ENCODE results near the gene PTCRA.
"Not testable (repeated sequence)": the region's sequence is repeated elsewhere in the genome, so short reads cannot be mapped to it uniquely, and the experiment has no call there.

PTCRA gene

DNA sequence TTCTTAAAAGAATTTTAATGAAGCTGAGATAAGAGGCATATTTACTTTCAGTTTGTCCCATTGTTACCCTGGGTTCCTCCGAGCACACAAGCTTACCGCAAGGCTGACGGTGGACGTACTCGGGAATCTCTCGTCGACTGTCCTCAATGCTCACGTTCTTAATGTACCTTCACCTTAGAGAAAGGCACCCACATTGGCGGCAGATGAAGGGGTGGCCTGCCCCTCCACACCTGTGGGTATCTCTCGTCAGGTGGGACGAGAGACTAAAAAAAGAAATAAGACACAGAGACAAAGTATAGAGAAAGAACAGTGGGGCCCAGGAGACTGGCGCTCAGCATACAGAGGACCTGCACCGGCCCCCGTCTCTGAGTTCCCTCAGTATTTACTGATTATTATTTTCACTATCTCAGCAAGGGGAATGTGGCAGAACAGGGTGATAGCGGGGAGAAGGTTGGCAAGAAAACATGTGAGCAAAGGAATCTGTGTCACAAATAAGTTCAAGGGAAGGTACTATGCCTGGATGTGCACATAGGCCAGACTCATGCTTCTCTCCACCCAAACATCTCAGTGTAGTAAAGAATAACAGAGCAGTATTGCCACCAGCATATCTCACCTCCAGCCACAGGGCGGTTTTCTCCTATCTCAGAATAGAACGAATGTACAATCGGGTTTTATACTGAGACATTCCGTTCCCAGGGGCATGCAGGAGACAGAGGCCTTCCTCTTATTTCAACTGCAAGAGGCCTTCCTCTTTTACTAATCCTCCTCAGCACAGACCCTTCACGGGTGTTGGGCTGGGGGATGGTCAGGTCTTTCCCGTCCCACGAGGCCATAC is 13.2 kb upstream of the PTCRA start:
- not testable (repeated sequence) for DNase-seq (ENCODE audit: low spot score)

DNA sequence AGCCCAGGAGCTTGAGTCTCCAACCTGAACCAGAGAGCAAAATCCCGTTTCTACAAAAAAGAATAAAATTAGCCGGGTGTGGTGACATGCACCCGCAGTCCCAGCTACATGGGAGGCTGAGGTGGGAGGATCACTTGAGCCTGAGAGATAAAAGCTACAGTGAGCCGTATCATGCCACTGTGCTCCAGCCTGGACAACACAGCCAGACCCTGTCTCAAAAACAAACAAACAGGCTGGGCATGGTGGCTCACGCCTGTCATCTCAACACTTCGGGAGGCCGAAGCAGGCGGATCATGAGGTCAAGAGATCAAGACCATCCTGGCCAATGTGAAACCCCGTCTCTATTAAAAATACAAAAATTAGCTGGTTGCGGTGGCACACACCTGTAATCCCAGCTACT is 11.4 kb upstream of the PTCRA start:
- DNase-seq (ENCODE audit: low spot score) = no peak

DNA sequence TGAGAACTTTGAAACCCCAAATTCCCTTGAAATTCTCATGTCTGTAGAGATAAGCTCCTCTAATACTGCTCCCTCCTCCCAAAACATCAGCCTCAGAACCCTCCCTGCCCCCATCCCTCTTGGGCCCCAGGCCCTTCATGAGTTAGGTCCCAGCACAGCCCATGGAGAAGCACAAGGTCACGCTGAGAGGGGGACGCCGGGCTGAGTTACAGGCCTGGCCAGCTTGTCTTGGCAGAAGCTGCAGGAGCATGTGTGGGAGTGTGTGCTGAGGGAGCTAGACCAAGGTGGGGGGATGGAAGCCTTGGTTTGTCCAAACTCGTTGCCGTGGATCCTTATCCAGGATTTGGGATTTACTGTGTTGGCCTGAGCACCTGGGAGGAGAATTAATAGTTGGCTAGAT is 8.5 kb upstream of the PTCRA start:
- DNase-seq (ENCODE audit: low spot score) = no peak

DNA sequence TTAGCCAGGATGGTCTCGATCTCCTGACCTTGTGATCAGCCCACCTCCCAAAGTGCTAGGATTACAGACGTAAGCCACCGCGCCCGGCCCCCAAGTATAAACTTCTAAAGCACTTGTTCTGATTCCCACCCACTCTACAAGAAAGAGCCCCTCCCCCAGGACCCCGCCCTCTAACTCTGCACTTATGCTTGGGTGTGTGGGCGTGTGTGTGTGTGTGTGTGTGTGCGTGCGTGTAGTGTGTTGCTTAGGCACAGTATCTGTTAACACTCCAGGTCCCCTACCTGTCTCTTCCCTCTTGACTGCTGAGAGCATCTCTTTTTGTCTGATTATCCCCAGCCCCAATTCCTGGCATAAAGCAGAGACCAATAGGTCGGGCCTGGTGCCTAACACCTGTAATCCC is 6.0 kb upstream of the PTCRA start:
- no peak for DNase-seq (ENCODE audit: low spot score)

DNA sequence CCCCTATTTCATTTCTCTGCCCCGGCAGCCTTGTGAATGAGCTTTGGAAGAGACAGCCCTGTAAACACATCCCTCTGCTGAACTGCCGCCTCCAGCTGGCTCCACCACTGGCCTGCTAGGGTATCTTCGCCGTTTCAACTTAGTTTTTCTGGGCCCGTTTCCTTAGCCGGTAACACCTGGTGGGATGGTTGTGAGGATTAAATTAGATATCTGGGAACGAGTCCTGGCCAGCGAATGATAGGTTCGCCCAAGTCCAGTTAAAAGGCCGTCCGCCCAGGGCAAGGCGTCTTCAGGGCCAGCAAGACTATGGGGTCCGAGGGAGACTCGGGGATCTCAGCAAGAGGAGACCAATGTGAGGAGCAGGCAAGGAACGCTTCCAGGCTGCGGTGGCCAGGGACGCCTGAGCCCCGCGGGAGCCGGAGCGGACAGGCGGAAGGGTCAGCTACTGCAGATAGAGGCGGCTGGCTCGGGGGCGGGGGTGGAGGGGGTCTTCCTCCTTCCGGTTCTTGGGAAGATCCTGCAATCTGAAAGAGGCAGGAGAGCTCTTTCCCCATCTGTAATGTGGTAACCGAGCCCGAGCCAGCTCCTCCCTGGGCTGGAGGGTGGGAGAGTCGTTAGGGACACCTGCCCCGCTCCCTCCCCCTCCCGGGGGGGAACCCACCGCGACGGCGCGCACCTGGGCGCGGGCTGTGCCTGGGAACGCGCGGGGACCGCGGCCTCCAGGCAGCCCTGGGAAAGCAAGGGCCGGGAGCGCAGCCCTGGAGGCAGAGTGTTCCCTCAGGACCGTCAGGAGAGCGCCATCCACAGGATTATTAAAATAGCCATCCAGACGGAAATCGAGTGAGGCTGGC is 4.5 kb upstream of the PTCRA start:
- DNase-seq (ENCODE audit: low spot score) = peak; percentile 74

DNA sequence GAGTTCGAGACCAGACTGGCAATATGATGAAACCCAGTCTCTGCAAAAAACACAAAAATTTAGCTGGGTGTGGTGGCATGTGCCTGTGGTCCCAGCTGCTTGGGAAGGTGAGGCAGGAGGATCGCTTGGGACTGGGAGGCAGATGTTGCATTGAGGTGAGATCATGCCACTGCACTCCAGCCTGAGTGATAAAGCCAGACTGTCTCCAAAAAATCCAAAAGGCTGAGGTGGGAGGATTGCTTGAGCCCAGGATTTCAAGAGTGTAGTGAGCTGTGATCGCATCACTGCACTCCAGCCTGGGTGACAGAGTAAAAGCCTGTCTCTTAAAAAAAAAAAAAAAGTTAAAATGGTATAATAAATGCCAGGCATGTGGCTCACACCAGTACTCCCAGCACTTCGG is 1.3 kb upstream of the PTCRA start:
- no peak for DNase-seq (ENCODE audit: low spot score)

DNA sequence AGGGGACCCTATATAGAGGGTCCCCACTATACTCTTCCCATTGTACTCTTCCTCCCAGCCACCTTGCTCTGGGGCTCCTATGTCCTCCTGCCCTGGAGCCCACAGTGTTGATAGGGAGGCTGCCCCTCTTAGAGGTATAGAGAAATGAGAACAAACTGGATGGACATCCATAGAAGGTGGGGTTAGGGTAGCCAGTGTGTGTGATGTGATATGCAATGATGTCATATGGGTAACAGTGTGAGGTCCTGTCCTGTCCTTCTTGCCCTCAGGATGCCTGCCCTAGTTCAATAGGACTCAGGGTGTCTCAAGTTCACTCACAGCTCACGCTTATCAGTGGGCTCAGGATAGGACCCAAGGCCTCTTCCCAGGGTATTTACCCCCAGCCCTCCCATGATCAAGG is 435 bp downstream of the PTCRA start:
- DNase-seq (ENCODE audit: low spot score) = no peak

DNA sequence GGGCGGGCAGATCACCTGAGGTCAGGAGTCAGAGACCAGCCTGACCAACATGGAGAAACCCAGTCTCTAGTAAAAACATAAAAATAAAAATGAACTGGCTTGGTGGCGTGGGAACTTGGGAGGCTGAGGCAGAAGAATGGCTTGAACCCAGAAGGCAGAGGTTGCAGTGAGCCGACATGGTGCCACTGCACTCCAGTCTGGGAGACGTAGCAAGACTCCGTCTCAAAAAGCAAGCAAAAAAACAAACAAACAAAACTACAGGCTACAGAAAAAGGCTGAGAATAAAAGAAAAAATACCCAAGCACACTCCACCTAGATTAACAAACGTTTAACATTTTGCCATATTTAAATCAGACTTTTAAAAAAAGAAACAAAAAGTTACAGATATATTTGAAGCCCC is 5.9 kb downstream of the PTCRA start:
- DNase-seq (ENCODE audit: low spot score) = no peak

DNA sequence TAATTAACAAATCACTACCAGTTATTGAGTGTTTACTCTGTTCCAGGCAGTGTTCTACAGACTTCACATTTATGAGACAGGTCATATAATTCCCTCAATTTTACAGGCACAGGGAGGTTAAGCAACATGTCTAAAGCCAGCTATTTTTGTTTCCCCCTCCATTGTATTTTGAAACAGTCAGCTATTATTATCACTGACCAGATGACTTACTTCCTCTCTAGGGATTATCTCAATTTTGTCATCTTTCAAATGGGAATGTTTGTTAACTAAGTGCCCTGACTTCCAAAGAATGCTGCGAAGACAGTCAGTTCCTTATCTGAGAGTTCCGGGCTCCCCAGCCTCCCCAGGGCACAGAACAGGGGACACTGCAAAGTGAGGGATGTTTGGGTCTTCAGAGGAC is 7.8 kb downstream of the PTCRA start:
- DNase-seq (ENCODE audit: low spot score) = no peak

DNA sequence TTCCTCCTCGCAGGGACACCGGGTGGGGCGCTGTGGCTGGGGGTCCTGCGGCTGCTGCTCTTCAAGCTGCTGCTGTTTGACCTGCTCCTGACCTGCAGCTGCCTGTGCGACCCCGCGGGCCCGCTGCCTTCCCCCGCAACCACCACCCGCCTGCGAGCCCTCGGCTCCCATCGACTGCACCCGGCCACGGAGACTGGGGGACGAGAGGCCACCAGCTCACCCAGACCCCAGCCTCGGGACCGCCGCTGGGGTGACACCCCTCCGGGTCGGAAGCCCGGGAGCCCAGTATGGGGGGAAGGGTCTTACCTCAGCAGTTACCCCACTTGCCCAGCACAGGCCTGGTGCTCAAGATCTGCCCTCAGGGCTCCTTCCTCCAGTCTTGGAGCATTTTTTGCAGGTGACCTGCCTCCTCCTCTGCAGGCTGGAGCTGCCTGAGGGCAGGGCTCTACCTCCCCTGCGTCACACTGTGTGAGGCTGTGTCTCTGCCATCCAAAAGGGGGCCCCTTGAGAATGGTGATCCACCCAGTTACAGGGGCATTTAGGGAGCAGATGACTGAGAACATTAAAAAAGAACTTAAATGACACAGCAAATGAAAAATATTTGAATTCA is 9.5 kb downstream of the PTCRA start:
- peak; percentile 34 for DNase-seq (ENCODE audit: low spot score)

DNA sequence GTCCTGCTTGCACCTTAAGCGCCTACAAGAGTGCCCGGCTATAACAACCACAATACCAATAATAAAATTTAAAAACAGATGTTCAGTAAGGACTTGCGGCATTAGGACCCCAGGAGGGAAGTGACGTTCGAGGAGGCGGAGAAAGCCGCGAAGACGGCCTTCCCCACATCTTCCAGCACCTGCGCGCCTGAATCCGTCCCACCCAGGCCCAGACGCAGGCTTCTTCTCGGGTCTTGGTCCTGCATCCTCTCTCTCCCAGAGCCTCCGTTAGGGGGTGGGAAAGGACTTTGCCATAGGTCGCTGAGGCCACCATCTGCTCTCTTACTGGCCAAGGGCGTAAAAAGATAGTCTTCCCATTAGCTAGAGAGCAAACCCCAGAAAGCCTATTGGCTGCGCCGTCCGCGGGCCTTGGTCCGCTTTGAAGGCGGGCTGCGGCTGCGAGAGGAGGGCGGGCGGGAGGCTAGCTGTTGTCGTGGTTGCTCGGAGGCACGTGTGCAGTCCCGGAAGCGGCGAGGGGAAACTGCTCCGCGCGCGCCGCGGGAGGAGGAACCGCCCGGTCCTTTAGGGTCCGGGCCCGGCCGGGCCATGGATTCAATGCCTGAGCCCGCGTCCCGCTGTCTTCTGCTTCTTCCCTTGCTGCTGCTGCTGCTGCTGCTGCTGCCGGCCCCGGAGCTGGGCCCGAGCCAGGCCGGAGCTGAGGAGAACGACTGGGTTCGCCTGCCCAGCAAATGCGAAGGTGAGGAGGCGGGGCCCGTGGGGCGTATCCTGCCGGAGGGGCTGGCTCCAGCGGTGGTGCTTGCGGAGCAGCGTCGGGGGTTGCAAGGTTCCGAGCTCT is 13.3 kb downstream of the PTCRA start, which contains the start of gene CNPY3:
CNPY3 (plus strand) TSS at position 495 of the 835 bp plus-strand sequence; CDS start at position 586, 91 bp downstream.
- peak; percentile 91 for DNase-seq (ENCODE audit: low spot score)

DNA sequence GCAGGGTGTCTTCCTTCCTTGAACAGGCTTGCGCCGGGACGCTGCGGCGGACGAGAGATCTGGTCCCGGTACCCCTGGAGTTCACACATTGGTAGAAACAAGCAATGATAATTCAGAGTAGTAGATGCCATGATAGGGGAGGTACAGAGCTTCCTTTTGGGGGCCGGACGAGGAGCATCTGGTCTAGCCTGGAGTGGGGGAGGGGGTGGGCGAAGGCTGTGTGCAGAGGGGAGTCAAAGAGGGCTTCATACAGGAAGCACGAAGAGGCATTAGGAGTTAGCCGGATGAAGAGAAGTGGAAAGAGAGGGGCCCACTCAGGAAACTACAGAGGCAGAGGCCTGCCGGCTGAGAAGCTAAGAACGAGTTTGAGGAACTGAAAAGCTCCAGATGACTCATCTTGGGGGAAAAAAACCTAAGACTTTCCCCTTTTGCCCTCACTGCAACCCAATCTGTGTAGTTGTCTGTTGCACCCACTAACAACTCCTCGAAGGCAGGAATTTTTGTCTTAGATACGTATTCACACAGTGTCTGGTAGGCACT is 14.0 kb downstream of the PTCRA start:
- DNase-seq (ENCODE audit: low spot score) = no peak

DNA sequence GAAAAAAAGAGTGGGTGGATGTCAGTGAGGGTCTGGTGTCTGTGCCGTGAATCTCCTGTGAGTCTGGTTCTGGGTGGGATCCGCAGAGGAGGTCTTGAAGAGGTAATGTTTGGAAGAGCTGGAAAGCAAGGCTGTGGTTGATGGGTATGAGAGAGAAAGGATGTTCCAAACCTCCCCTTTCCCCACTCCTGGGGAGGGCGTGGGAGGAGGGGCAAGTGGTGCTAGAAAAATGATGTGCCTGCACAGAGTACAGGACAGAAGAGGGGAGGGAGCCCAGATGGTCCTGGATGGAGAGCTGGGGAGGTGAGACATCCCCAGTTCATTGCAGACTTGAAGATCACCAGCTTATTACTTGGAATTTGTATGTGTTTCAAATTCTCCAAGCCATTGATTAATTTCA is 16.6 kb downstream of the PTCRA start:
- no peak for DNase-seq (ENCODE audit: low spot score)

DNA sequence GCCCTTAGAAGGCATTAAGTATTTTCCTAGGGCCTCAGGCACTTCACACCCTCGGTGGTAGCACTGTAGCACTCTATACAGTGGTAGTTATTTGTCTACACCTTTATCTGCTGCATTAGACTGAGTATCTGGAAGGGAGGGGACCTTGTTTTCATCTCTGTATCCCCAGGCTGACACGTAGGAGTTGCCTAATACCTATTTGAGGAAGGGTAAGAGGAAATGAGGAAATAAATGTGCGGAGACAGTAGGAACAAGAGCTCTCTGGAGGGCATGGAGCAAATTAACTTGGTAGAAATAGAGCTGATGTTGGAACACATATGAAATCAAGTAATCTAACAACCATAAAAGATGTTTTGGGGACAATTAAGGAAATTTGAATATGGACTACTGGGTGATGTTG is 17.4 kb downstream of the PTCRA start:
- no peak for DNase-seq (ENCODE audit: low spot score)

DNA sequence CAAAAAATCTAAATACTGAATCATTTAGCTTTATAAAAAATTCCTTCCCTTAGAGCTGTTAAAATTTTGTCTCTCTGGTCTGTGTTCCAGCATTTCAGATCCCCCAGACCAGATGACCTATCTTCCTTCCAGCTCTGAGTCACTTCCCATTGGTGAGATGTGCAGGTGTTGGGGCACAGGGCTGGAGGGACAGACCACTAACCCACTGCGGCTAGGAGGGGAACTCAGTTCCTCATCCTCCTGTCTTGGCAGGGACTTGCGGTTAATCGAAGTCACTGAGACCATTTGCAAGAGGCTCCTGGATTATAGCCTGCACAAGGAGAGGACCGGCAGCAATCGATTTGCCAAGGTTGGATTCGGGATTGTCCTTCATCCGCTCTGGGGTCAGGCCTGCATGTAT is 19.5 kb downstream of the PTCRA start:
- DNase-seq (ENCODE audit: low spot score) = no peak

DNA sequence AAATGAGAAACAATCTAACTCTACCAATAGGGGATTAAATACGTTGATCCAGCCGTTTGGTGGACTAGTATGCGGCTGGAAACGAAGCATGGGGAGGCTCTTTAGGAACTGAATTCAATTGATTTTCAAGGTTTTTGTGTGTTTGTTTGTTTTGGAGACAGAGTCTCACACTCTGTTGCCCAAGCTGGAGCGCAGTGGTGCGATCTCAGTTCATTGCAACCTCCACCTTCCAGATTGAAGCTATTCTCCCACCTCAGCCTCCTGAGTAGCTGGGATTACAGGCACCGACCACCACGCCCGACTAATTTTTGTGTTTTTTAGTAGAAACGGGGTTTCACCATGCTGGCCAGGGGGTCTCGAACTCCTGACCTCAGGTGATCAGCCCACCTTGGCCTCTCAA is 20.5 kb downstream of the PTCRA start:
- no peak for DNase-seq (ENCODE audit: low spot score)

DNA sequence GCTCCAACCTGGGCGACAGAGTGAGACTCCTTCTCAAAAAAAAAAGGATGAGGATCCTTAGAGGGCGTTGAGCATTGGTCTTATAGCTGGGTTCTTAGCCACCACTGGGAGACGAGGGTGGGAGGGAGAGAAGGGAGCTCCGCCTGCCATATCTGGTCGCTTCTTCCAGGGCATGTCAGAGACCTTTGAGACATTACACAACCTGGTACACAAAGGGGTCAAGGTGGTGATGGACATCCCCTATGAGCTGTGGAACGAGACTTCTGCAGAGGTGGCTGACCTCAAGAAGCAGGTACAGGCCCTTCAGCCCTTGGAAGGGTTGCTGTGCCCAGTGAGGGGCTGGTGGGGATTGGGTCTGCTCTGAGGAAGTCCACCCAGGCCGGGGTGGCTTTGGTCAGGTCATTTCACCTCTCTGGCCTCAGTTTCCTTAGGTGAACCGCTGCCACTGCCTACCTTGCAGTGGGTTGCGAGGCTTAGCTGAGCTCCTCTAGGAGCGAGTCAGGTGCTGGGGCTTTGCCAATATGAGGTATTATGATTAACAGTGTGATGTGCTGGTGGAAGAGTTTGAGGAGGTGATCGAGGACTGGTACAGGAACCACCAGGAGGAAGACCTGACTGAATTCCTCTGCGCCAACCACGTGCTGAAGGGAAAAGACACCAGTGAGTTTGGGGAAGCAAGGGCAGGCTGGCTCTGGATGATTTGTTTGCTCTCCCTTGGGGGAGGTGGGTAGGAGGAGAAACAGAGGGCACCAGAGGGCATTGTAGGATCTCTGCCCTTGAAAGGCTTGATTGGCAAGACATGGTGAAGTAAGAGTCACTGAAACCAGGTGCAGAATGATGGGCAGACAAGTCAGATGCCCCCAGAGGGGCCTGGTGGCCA is 21.9 kb downstream of the PTCRA start:
- no peak for DNase-seq (ENCODE audit: low spot score)

DNA sequence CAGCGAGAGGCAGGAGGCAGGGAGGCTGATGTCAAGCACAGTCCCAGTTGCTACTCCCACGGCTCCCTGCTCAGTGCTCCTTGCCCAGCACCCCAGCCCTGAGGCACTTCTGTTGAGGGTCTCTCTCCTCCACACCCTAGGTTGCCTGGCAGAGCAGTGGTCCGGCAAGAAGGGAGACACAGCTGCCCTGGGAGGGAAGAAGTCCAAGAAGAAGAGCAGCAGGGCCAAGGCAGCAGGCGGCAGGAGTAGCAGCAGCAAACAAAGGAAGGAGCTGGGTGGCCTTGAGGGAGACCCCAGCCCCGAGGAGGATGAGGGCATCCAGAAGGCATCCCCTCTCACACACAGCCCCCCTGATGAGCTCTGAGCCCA is 22.6 kb downstream of the PTCRA start:
- no peak for DNase-seq (ENCODE audit: low spot score)

DNA sequence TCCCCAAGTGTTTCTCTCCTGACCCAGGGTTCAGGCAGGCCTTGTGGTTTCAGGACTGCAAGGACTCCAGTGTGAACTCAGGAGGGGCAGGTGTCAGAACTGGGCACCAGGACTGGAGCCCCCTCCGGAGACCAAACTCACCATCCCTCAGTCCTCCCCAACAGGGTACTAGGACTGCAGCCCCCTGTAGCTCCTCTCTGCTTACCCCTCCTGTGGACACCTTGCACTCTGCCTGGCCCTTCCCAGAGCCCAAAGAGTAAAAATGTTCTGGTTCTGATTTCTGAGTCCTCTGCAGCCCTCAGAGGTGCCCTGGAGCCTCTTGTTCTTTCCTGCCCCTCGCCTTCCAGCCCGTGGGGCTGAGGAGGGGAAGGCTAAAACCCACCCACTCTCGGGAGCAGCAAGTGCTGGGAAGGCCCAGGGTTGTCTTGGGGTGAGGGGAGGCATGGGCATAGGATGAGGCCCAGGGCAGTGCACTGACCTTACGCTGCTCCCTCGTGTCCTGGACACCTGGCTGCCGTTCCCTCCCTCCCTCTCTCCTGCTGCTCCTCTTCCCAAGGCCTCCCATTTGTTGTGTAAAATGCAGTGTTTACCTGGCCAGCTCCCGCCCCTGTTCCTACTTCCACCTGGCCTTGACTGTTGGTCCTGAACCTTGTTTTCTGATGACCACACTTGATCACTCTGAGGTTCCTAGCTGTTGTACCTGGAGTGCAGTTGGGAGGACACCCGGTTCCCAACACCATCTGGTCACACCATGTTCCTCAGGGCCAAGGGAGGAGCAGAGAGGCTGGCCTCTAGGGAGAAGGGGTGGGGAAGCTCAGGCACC is 23.3 kb downstream of the PTCRA start:
- no peak for DNase-seq (ENCODE audit: low spot score)

DNA sequence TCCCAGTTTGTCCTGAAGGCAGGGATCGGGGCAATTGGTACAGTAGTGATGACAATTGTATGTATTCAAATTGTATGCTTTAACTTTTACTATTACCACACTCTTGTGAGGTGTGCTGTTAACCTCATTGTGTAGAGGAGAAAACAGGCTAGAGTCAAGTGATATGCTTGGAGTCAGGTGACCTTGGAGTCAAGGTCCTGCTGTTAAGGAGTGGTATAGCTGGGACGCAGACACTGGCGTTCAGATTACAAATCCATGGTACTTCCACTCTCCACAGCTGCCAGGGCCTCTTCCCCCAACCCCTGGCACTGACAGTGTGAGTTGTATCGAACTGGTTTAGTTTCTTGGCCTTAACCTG is 23.9 kb downstream of the PTCRA start:
- DNase-seq (ENCODE audit: low spot score) = no peak
